ENCODE data around the gene TRIM66.

- TF ChIP-seq CTCF (IDR thresholded peaks at IDR 0.05) (no peak), POLR2A (IDR thresholded peaks at IDR 0.05) (no peak)
Observed at GRCh38 chr11:8694137-8694536, 11.7 kb upstream of the TRIM66 start.

Measured in thyroid gland (tissue), 4 donors.